Activated CD8-positive, alpha-beta memory T cell treated with anti-CD3 and anti-CD28 coated beads, Interleukin-2, amount 50 U/mL, for 48 hours (primary cell): ENCODE measurements around the gene DDC.
"Not testable (repeated sequence)": the region's sequence is repeated elsewhere in the genome, so short reads cannot be mapped to it uniquely, and the experiment has no call there.

Experiments
- DNase-seq: peaks from one replicate; pipeline ENCODE4 v3.0.0-alpha.2; 2020

DDC gene

GRCh38 chr7:50554431-50555322 lies 10.5 kb downstream of the DDC start:
- DNase-seq: no peak

- DNase-seq: no peak
Observed at GRCh38 chr7:50553973-50554372, 11.2 kb downstream of the DDC start.

DNA sequence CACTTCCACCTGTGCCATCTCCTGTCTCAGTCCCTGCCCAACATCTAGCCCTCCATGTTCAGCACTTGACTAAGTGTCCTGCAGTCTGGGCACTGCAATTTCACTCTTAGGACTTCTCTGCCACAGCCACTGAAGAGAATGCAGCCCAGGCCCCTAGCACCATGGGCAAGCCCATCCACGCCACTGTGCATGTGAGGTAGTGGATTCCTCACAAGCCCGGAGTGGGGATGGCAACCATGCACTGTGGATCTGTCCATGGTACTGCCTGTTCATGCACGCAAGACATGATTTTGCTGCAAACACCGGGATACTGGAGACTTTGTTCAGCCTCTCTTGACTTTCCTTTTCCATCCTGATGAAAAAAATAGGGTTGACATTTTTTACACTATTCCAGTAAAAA lies 12.3 kb downstream of the DDC start:
- DNase-seq: no peak

DNA sequence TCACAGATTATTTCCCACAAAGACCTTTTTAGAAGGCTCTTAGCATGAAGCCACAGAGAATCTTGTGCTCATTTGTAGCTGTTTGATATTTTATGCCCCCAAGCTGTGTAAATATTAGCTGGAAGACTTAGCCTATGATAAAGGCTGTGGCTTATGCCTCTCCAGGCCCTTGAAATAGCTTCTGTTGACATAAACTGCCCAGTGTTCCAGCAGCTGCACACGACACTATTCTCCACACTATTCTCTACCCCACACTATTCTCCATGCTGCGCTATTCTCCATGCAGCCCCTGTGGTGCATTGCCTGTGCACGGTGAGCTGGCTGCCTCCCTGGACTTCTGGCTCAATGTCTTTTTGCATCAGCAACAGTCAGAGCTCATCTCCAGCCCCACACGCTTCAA lies 13.1 kb downstream of the DDC start:
- DNase-seq: no peak

DNA sequence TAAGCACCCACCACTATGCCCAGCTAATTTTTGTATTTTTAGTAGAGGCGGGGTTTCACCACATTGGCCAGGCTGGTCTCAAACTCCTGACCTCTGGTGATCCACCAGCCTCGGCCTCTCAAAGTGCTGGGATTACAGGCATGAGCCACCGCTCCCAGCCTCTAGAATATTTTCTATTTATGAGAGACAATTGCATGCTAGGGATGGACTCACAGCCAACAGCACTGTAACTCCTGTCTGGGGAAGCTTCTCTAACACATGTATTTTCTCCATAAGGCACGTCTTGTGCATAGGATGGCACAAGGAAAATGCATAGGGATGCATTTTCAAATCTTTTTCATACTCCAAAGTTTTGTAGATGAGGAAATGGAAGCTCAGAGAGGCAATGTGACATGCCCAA lies 19.6 kb downstream of the DDC start:
- DNase-seq: not testable (repeated sequence)

DNA sequence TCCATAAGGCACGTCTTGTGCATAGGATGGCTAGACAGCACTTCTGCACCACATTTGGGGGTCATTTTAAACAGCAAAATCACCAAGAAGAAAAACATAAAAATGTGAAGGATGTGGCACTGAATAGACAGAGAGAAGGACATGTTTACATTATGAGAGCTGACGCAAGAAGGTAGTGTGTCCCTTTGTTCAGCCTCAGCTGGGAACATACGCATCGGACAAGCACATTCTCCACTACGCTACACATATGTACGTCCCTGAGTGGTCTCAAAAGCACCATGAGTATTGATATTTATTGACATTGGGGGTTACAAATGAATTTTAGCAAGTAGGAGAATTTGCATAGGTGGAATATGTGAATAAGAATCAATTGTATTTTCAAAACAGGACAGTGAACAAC lies 20.2 kb downstream of the DDC start:
- DNase-seq: no peak

DNA sequence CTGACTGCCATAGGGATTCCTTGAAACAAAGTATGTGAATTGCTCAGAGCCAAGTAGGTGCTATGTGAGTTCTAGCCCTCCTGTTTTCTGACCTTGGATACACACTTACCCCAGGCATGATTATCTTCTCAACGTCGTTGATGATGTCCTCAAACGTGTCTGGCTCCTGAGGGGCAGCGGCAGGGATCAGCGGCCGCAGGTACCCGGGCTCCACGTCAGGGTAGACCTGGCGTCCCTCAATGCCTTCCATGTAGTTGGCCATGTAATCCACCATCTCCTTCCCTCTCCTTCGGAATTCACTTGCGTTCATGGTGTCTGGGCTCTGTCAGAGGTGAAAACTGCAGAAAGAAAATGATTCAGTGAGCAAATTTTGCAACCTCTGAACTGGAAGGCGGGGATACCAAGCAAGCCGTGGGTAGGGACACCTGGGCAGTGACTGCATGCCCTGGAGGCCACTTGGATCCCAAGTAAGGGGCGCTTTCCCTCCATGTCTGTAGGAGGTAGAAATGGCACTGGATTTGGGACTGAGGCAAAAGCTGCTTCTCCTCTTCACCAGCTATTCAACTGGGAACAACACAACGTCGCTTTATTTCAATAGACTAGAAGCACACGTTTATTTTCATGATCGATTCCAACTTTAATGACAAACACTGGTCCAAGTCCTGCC lies 21.3 kb downstream of the DDC start:
- DNase-seq: no peak

DNA sequence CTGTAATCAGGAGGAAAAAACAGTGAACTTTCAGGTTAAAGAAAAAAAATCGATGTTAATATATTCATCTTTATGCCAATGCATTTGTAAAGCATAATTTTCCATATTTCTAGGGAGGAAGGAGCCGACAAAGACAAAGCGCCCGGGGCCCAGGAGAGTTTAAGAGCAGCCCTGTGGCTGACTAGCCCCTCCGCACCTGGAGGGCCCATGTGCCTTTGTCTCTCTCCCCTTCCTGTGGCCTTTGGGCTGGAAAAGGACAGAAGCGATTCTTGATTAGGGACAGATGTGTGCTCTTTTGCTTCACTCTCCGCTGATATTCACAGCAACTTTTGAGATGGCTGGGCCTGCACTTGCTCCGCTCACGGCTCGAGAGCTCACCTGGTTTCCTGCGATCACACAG lies 23.1 kb downstream of the DDC start:
- no peak for DNase-seq

DNA sequence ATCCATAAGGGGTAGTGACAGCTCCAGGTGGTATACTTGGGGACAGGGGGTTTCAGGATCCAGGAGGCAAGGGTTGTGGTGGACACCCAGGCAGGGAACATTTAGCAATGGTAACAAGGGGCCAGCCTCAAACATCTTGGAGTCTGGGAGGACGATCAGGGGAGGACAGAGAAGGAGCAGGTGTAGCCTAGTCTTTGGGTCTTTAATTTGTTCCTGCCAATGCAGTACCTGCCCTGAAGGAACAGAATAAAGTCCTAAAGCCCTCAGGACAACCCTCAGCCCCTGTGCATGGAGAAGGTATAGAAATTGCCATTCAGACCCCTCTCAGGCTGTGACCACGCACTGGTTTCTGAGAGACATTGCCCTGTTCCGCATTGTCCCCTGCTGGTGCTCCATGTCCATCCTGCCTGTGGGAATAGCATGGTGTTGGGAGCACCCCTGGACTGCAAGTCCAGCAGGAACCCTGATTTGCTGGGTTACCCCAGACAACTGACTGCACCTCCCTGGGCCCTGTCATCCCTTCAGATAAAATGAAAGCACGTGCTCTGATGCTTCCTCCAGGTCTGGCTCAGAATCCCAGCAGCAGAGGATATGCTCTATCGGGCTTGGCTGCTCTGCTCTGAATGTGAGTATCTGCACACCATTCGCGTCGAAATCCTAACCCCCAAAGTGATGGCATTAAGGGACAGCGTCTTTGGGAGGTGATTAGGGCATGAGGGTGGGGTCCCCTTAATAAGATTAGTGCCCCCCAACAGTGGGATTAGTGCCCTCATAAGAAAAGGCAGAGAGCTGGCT lies 24.2 kb downstream of the DDC start:
- no peak for DNase-seq

DNA sequence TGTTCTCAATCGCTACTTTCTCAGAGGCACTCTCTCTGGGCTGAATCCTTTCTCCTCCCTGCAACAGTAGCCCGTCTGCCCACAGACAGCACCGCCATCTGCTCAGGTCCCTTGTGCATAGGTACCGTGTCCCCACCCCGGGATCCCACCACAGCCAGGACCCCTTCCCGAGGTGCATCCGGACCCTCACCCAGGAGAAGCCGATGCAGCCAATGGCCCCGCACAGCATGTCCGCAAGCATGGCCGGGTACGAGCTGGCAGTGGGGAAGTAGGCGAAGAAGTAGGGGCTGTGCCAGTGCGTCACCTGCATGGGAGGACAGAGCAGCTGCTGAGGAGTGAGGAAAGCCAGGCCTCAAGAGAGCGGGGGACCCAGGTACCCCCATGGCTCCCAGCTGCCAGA lies 25.5 kb downstream of the DDC start:
- DNase-seq: no peak

DNA sequence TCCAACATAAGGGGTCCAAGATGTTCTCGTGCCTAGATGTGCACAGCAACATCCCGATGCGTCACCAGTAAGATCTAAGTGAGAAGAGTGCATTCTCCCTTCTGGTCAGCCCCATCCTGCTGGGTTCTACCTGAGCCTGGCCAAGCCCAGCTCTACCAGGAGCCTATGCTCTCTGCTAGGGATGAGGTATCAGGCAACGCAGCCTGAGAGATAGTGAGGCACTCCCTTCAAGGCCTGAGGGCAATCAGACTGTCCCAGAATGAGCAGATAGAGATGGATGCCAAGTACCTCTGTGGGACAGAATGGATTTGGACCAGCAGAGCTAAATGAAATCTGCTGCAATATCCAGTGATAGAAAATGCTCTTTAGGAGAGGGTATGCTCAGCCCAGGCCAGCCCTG lies 26.7 kb downstream of the DDC start:
- DNase-seq: no peak

- DNase-seq: no peak
Observed at GRCh38 chr7:50537417-50537816, 27.8 kb downstream of the DDC start.

DNA sequence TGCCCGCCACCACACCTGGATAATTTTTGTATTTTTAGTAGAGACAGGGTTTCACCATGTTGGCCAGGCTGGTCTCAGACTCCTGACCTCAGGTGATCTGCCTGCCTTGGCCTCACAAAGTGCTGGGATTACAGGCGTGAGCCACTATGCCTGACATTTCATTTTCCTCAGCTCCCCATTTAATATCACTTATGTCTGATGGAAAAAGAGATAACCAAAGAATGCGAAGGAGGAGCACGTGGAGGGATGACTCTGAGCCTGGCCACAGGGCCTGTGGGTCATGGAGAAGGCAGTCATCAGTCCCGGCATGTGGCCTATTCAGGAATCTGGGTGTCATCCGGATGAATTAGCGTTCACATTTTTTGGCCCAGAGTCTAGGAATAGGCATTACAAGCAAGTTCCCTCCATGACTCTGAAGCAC lies 29.9 kb downstream of the DDC start:
- not testable (repeated sequence) for DNase-seq

GRCh38 chr7:50534690-50535290 lies 30.4 kb downstream of the DDC start:
- no peak for DNase-seq

DNA sequence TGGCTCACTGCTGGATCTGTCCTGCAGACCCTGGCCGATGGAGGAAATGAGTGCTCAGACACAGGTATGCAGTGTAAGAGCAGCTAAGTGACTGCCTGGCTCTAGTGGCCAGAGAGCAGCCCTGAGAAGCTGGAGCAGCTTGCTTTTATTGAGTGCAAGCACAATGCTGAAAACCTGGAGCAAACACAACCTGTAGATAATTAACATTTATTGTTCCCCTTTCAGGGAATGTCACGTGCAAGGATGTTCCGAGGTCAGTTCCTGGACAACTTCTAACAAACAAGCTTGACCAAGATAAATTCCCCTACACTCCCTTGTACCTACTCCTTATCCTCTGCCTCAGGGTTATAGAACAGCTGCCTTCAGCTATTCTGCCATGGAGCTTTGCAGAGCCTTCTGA lies 31.3 kb downstream of the DDC start:
- no peak for DNase-seq

- DNase-seq: no peak
Observed at GRCh38 chr7:50531928-50532327, 33.3 kb downstream of the DDC start.

DNA sequence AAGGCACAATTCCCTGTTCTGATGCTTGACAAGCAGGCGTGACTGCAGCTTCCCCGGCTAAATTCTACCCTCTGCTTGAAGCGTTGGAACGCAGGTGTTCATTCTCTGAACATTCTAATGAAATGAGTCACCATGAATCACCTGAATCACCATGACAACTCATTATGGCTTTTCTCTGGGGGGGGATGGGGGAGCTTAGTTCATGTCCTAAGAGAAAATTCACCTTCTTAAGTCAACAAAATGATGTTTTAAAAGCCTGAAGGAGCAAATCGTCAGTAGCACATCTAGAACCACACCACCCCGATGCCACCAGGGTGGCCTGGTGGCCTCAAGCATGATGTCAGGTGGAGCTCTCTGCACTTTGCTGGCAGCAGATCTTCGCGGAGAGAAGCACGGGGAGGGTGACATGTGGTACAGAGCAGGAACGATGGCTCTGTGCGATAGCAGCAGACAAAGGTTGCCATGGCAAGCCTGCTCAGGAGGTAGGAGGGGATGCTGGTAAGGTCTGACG lies 33.7 kb downstream of the DDC start:
- DNase-seq: no peak

DNA sequence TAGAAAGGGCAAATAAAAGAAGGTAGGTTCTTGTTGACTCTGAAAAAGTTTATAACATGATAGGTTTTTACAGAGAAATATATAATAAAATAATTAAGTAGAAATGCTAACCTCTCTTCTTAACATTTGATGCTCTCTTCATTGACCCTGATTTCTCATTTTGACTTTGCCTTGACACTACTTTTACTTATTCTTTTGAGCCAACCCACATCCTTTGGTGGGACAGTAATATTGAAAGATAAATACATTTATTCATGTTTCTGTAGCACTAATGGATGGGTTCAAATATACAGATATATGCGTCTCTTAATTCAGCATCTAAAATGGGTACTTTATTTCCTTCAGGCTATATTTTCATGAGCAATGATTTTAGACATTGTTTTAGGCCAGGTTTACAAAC lies 34.4 kb downstream of the DDC start:
- DNase-seq: no peak

DNA sequence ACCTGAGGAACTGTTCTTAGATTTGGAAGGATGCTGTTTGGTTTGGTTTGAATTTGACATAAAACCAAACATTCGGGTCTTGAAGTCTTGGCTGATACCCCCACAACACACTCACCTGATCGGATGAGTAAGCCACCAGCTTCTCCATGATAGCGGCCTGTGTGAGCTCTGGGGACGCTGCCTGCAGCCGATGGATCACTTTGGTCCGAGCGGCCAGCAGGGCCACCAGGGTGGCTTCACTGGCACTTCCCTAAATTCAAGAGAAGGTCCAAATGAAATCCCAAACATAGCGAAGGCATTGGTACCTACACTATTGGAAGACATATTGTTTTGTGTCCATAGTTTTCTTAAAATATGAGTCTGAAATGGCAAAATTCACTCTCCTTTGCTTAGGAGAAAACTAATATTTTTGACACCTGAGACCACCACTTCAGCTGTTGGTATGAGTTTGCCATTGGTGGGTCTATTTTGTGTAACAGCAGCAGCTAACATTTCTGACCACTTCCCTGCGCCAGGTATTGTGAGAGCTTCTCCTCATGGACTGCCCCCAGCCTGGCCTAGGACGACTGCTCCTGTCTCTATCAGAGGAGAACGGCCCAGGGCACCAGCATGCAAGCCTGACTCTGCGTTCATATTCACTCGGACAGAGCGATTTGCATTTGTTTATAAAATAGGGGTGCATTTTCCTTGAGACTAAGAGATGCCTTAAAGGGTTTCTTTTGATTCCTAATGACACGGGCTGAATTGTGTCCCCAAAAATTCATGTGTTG lies 35.9 kb downstream of the DDC start:
- DNase-seq: no peak

GRCh38 chr7:50528266-50529092 lies 36.7 kb downstream of the DDC start:
- no peak for DNase-seq

- not testable (repeated sequence) for DNase-seq
Observed at GRCh38 chr7:50519350-50519749, 45.9 kb downstream of the DDC start.
